KOPT-K1 (cell line): ENCODE data around the gene ATP2A1.
"Not testable (repeated sequence)": the region's sequence is repeated elsewhere in the genome, so short reads cannot be mapped to it uniquely, and the experiment has no call there.

Source experiments
- H3K27ac ChIP-seq: fragments of 200-600 bp; sonication (generic); 2 replicates; pipeline ENCODE4 v1.5.1; 2016; ENCODE audit warnings: antibody characterized with exemption, mild to moderate bottlenecking, low read depth, low read length; ENCODE audit not compliant: poor library complexity, severe bottlenecking
- H3K36me3 ChIP-seq: fragments of 200-600 bp; sonication (generic); 2 replicates; pipeline ENCODE4 v1.5.1; 2017; ENCODE audit warnings: antibody characterized with exemption, mild to moderate bottlenecking, low read length, moderate library complexity; ENCODE audit not compliant: insufficient read depth
- H3K9me3 ChIP-seq: fragments of 200-600 bp; sonication (generic); 2 replicates; pipeline ENCODE4 v1.5.1; 2017; ENCODE audit warnings: antibody characterized with exemption, low read length, mild to moderate bottlenecking; ENCODE audit not compliant: insufficient read depth, poor library complexity, severe bottlenecking

ATP2A1 gene

GRCh38 chr16:28844226-28844885 is 33.9 kb upstream of the ATP2A1 start:
- Histone ChIP-seq H3K9me3 (no peaks in the 10 kb centered on the region), H3K36me3 (peaks cover 49% of the 10 kb centered on the region), H3K27ac (no peak overlapping the region)

- peak overlapping the region; percentile 79 for H3K27ac ChIP-seq
- H3K36me3 ChIP-seq = peaks cover 41% of the 10 kb centered on the region
- H3K9me3 ChIP-seq = no peaks in the 10 kb centered on the region
Observed at GRCh38 chr16:28845293-28845692, 33.0 kb upstream of the ATP2A1 start.

- H3K27ac ChIP-seq = peak overlapping the region; percentile 79
- H3K36me3 ChIP-seq = peaks cover 41% of the 10 kb centered on the region
- no peaks in the 10 kb centered on the region for H3K9me3 ChIP-seq
Observed at GRCh38 chr16:28845761-28846079, 32.6 kb upstream of the ATP2A1 start.

- H3K27ac ChIP-seq = peak within 1 kb of the TSS; percentile 79
- H3K9me3 ChIP-seq = no peaks in the 10 kb centered on the region
- peaks cover 38% of the 10 kb centered on the region for H3K36me3 ChIP-seq
Observed at GRCh38 chr16:28846080-28846932, 32.0 kb upstream of the ATP2A1 start, which contains the start of gene TUFM. Gene TUFM (minus strand): TSS chr16:28846348. CDS start chr16:28846269, 79 bp downstream.

- H3K27ac ChIP-seq = peak overlapping the region; percentile 79
- H3K9me3 ChIP-seq = no peaks in the 10 kb centered on the region
- peaks cover 34% of the 10 kb centered on the region for H3K36me3 ChIP-seq
Observed at GRCh38 chr16:28846933-28847273, 31.4 kb upstream of the ATP2A1 start.

- Histone ChIP-seq H3K27ac (no peak overlapping the region), H3K9me3 (no peaks in the 10 kb centered on the region), H3K36me3 (0 out of 2 replicates have a peak, but pooled peaks cover 5% of the 10 kb centered on the region)
Observed at GRCh38 chr16:28858421-28858820, 19.9 kb upstream of the ATP2A1 start.

GRCh38 chr16:28859326-28859725 is 19.0 kb upstream of the ATP2A1 start:
- no peaks in the 10 kb centered on the region for H3K9me3 ChIP-seq
- 0 out of 2 replicates have a peak, but pooled peaks cover 5% of the 10 kb centered on the region for H3K36me3 ChIP-seq
- H3K27ac ChIP-seq = no peak overlapping the region

GRCh38 chr16:28863929-28864793 is 14.1 kb upstream of the ATP2A1 start:
- H3K27ac ChIP-seq = peak overlapping the region; percentile 92
- no peaks in the 10 kb centered on the region for H3K9me3 ChIP-seq
- peaks cover 29% of the 10 kb centered on the region for H3K36me3 ChIP-seq

- Histone ChIP-seq H3K36me3 (peaks cover 39% of the 10 kb centered on the region), H3K27ac (no peak overlapping the region), H3K9me3 (no peaks in the 10 kb centered on the region)
Observed at GRCh38 chr16:28865001-28865688, 13.1 kb upstream of the ATP2A1 start.

GRCh38 chr16:28865722-28866453 is 12.4 kb upstream of the ATP2A1 start:
- peaks cover 46% of the 10 kb centered on the region for H3K36me3 ChIP-seq
- H3K27ac ChIP-seq = no peak overlapping the region
- H3K9me3 ChIP-seq = no peaks in the 10 kb centered on the region

- H3K9me3 ChIP-seq = no peaks in the 10 kb centered on the region
- H3K36me3 ChIP-seq = peaks cover 52% of the 10 kb centered on the region
Observed at GRCh38 chr16:28866454-28866804, 11.9 kb upstream of the ATP2A1 start.

GRCh38 chr16:28867241-28867640 is 11.0 kb upstream of the ATP2A1 start:
- H3K36me3 ChIP-seq = peaks cover 60% of the 10 kb centered on the region
- no peaks in the 10 kb centered on the region for H3K9me3 ChIP-seq
- no peak overlapping the region for H3K27ac ChIP-seq

More at GRCh38 chr16:28866454-28866804, 11.9 kb upstream of the ATP2A1 start:
- H3K27ac ChIP-seq = no peak overlapping the region

GRCh38 chr16:28867646-28868045 is 10.6 kb upstream of the ATP2A1 start:
- H3K27ac ChIP-seq, H3K9me3 ChIP-seq: not testable (repeated sequence)
- H3K36me3 ChIP-seq = peaks cover 64% of the 10 kb centered on the region

GRCh38 chr16:28869201-28869600 is 9.1 kb upstream of the ATP2A1 start:
- H3K9me3 ChIP-seq = no peaks in the 10 kb centered on the region
- H3K36me3 ChIP-seq = peaks cover 79% of the 10 kb centered on the region
- H3K27ac ChIP-seq = no peak overlapping the region
